Measurements from ENCODE around the gene DNAJA4. TPM values are rescaled to one million over a fixed set of nuclear protein-coding genes. Genes with fewer than 3 reads are reported as not detected.

DNAJA4 gene
- total RNA-seq, 1 donor from 2014 or later = 17.9 TPM

DNA sequence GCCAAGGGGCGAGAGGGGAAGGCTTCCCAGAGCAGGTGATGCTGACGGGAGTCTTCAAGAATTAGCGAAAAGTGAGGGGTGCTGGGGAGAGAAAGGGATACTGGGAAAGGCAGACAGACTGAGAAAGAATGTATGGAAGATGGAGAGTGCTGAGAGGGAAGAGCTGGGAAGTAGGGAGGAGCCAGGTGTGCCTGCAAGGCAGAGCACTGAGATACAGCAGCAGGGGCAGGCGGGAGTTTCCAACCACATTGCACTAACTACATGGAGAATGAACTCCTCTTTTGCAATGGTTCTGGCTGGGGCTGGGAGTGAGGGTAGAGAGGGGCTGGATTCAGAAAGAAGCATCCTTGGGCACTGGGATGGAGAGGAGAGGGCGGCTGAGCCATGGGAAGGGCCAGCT is 59.8 kb downstream of the DNAJA4 start:
- H3K4me1 ChIP-seq = peaks cover 4% of the 10 kb centered on the region
- intact Hi-C loops (cut with DNase I) = no loop called here
- no peak for DNase-seq
- TF ChIP-seq, protein P1, sequence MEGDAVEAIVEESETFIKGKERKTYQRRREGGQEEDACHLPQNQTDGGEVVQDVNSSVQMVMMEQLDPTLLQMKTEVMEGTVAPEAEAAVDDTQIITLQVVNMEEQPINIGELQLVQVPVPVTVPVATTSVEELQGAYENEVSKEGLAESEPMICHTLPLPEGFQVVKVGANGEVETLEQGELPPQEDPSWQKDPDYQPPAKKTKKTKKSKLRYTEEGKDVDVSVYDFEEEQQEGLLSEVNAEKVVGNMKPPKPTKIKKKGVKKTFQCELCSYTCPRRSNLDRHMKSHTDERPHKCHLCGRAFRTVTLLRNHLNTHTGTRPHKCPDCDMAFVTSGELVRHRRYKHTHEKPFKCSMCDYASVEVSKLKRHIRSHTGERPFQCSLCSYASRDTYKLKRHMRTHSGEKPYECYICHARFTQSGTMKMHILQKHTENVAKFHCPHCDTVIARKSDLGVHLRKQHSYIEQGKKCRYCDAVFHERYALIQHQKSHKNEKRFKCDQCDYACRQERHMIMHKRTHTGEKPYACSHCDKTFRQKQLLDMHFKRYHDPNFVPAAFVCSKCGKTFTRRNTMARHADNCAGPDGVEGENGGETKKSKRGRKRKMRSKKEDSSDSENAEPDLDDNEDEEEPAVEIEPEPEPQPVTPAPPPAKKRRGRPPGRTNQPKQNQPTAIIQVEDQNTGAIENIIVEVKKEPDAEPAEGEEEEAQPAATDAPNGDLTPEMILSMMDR (IDR thresholded peaks at IDR 0.05) = no peak
- no peak overlapping the region for H3K27ac ChIP-seq
- no peaks in the 10 kb centered on the region for H3K9me3 ChIP-seq
- H3K36me3 ChIP-seq = no peaks in the 10 kb centered on the region
- no peak overlapping the region for H3K4me3 ChIP-seq
- ATAC-seq = no peak
- H3K27me3 ChIP-seq = no peaks in the 10 kb centered on the region

DNA sequence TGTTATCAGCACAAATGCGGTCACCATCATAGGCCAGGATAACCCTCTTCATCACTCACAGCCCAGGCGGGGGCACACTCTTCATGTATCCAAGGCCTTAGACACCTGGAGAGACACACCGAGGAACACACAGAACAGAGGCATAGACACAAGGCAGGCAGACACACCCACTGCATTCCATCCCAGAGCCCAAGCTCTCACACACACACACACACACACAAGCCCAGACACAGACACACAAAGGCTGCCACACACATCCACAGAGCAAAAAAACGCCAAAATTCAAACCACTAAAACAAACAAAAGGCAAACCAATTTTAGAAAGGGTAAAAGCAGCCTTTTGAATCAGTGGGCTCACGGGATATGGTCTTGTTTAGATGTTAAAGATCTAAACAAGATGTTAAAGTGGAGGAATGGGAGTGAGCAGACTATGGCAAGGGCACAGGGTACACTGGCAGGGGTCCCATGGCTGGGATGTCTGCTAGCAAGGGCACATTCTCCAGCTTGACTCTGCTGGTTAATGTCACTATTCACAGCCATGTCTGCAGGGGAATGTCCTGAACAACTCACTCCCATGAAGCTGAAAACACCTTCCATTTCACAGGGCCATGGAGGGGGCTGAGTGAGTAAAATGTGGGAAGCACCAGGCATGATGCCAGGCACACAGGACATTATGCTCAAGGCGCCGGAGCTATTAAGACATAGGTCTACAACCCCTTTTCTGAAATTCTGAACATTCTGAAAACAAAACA is 60.9 kb downstream of the DNAJA4 start:
- H3K27ac ChIP-seq = no peak overlapping the region
- no peaks in the 10 kb centered on the region for H3K36me3 ChIP-seq
- ATAC-seq (no peak), DNase-seq (no peak)
- intact Hi-C loops (cut with DNase I) = no loop called here
- no peak overlapping the region for H3K4me3 ChIP-seq
- no peaks in the 10 kb centered on the region for H3K27me3 ChIP-seq
- H3K9me3 ChIP-seq = no peaks in the 10 kb centered on the region
- TF ChIP-seq, protein P1 (IDR thresholded peaks at IDR 0.05) = no peak
- H3K4me1 ChIP-seq = peaks cover 4% of the 10 kb centered on the region

DNA sequence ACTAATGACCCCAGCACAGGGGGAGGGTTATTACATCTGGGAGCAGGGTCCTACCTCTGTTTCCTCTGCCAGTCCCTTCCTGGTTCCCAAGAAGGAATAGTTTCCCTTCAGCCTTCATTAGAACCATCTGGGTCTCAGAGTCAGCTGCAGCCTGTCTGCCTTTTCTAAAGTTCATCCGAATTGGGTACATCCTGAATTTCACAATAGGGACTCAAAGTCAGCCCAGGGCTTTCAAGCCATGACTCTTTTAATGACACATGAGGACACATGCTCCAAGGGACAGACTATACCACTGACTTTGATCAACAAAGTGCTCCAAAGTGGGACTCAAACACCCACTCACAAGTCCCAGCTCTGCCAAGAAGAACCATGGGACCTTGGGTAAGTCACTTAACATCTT is 63.1 kb downstream of the DNAJA4 start:
- Histone ChIP-seq H3K27me3 (no peaks in the 10 kb centered on the region), H3K9me3 (no peaks in the 10 kb centered on the region), H3K27ac (no peak overlapping the region), H3K36me3 (no peaks in the 10 kb centered on the region), H3K4me3 (no peak overlapping the region), H3K4me1 (peaks cover 3% of the 10 kb centered on the region)
- TF ChIP-seq, protein P1 (IDR thresholded peaks at IDR 0.05) = no peak
- intact Hi-C loops (cut with DNase I) = no loop called here
- ATAC-seq (no peak), DNase-seq (no peak)

DNA sequence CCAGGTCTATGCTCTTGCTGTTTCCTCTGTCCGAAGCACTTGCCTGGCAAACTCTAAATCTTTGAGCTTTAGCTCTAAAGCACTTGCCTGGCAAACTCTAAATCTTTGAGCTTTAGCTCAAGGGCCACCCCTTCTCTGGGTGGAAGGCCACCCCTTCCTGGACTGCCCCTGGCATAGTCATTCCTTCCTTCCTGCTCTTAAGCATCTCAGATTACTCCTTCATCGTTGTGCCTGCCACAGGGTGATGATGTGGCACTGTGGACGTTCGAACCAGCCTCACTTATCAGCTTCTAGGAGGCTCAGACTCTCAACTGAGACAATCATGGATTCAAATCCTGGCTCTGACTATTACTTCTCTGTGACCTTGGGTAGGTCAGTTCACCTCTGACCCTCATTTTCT is 65.3 kb downstream of the DNAJA4 start:
- intact Hi-C loops (cut with DNase I) = no loop called here

More for the DNA sequence above, 65.3 kb downstream of the DNAJA4 start:
- Histone ChIP-seq H3K9me3 (no peaks in the 10 kb centered on the region), H3K27me3 (no peaks in the 10 kb centered on the region), H3K4me1 (no peaks in the 10 kb centered on the region), H3K36me3 (no peaks in the 10 kb centered on the region), H3K27ac (no peak overlapping the region), H3K4me3 (no peak overlapping the region)
- TF ChIP-seq, protein P1 (IDR thresholded peaks at IDR 0.05) = no peak
- ATAC-seq = no peak
- DNase-seq = no peak

Other genes starting within 250 kb of the DNAJA4 start
- gene TBC1D2B, start 186.9 kb upstream of the DNAJA4 start, total RNA-seq = 88.7 TPM
- gene SH2D7, start 172.0 kb upstream of the DNAJA4 start, total RNA-seq = not detected
- gene CIB2, start 133.1 kb upstream of the DNAJA4 start, total RNA-seq = 1.9 TPM
- gene IDH3A, start 115.2 kb upstream of the DNAJA4 start, total RNA-seq = 71.6 TPM
- not detected for gene ACSBG1, start 30.0 kb upstream of the DNAJA4 start, total RNA-seq
- gene SKIC8, start 35.0 kb downstream of the DNAJA4 start, total RNA-seq = 37.9 TPM
- gene CRABP1, start 75.8 kb downstream of the DNAJA4 start, total RNA-seq = not detected
- 48.7 TPM for gene IREB2, start 173.7 kb downstream of the DNAJA4 start, total RNA-seq
- 4.1 TPM for gene HYKK, start 243.0 kb downstream of the DNAJA4 start, total RNA-seq

All from upper lobe of right lung (tissue), 1 donor.